Adrenal gland (tissue), 5 donors: ENCODE measurements around the gene MAML2.

Experiments
- POLR2A ChIP-seq, 2 donors: fragments of 450-650 bp; IDR thresholded peaks; one replicate each; pipeline ENCODE4 v1.6.1; 2017; ENCODE audit warnings: antibody characterized with exemption in 2 of 2, mild to moderate bottlenecking in 2 of 2, moderate library complexity in 1 of 2
- TF ChIP-seq, protein P1 (sequence below), 6 experiments: fragments of 450-650 bp in 4 of 6; fragments of 200-600 bp in 2 of 6; sonication (generic) in 1 of 6; IDR thresholded peaks; 1 replicate in 5 of 6; 2 replicates in 1 of 6; pipeline versions ENCODE4 v1.5.1 to v1.8.0; 2016 to 2021; ENCODE audit warnings: antibody characterized with exemption in 6 of 6, mild to moderate bottlenecking in 2 of 6, moderate library complexity in 1 of 6
- donor health status: DM: no; HTN: no; CAD: no.

DNA sequence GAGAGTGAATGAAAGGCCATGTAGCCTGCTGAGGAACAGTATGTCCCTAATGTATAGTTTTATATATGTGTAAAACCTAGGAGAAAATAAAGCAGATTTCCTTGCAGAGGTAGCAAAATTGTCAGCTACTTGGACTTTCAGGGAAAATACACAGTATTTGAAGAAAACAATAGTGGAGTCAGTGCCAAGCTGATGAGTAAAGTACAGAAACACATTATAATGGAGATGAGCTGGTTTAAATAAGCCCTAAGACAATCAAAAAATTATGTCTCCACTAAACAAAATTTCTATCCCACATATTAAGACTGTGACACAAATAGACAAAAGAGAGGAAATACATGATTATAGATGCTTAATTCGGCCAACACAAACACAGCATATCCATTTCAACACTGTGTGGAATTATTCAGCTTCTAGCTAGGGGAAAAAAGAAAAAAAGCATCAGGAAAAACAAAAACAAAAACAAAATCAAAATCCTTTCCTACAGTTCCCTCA, 75.9 kb downstream of the MAML2 start:
- no peak for TF ChIP-seq POLR2A (IDR thresholded peaks at IDR 0.05)
- TF ChIP-seq, protein P1, sequence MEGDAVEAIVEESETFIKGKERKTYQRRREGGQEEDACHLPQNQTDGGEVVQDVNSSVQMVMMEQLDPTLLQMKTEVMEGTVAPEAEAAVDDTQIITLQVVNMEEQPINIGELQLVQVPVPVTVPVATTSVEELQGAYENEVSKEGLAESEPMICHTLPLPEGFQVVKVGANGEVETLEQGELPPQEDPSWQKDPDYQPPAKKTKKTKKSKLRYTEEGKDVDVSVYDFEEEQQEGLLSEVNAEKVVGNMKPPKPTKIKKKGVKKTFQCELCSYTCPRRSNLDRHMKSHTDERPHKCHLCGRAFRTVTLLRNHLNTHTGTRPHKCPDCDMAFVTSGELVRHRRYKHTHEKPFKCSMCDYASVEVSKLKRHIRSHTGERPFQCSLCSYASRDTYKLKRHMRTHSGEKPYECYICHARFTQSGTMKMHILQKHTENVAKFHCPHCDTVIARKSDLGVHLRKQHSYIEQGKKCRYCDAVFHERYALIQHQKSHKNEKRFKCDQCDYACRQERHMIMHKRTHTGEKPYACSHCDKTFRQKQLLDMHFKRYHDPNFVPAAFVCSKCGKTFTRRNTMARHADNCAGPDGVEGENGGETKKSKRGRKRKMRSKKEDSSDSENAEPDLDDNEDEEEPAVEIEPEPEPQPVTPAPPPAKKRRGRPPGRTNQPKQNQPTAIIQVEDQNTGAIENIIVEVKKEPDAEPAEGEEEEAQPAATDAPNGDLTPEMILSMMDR (IDR thresholded peaks at IDR 0.05) = no peak
